ENCODE measurements around the gene EPS8.

The EPS8 gene

DNA sequence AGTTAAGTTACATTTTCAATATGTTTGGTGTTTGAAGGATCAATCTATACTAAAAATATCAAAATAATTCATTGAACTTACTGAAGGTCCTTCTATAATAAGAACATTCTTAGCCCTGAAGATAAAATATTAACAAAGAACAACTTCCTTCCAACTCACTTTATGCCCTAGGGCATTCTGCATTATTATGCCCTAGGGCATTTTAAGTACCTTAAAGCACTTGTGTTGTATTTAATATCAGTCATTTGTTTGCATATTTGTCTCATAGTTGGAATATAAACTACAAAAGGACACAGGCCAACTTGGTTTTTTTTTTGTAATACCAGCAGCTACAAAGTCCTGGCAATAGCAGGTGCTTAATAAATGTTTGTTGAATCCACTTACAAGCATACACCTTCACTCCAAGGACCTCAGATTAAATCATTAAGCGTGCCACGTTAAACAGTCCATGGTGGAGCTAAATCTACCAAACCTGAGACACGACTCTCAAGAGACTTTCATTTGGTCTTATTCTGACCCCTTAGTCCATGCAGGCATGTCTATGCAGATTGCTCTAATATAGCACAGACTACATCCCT lies 50.7 kb downstream of the EPS8 start:
- no peak for TF ChIP-seq JUND (IDR thresholded peaks at IDR 0.05; ENCODE audit: low read depth)
- in situ Hi-C loops (cut with HindIII; ENCODE audit: low pct_unique_long_range_greater_than_20kb, low sequenced_read_pairs): no loop called here
- no peak for DNase-seq (ENCODE audit: low read depth in 1 of 2, low spot score in 1 of 2)

- no peak for DNase-seq (ENCODE audit: low read depth in 1 of 2, low spot score in 1 of 2)
- in situ Hi-C loops (cut with HindIII; ENCODE audit: low pct_unique_long_range_greater_than_20kb, low sequenced_read_pairs): no loop called here
These were observed 53.2 kb downstream of the EPS8 start for GRCh38 chr12:15735837-15736615.

GRCh38 chr12:15733136-15733535 lies 56.1 kb downstream of the EPS8 start:
- DNase-seq (ENCODE audit: low read depth in 1 of 2, low spot score in 1 of 2): no peak
- in situ Hi-C loops (cut with HindIII; ENCODE audit: low pct_unique_long_range_greater_than_20kb, low sequenced_read_pairs): no loop called here
- TF ChIP-seq JUND (IDR thresholded peaks at IDR 0.05; ENCODE audit: low read depth): no peak

More at GRCh38 chr12:15735837-15736615, 53.2 kb downstream of the EPS8 start:
- no peak for TF ChIP-seq JUND (IDR thresholded peaks at IDR 0.05; ENCODE audit: low read depth)

GRCh38 chr12:15732341-15733061 lies 56.7 kb downstream of the EPS8 start:
- in situ Hi-C loops (cut with HindIII; ENCODE audit: low pct_unique_long_range_greater_than_20kb, low sequenced_read_pairs): no loop called here
- no peak for TF ChIP-seq JUND (IDR thresholded peaks at IDR 0.05; ENCODE audit: low read depth)
- no peak for DNase-seq (ENCODE audit: low read depth in 1 of 2, low spot score in 1 of 2)

DNA sequence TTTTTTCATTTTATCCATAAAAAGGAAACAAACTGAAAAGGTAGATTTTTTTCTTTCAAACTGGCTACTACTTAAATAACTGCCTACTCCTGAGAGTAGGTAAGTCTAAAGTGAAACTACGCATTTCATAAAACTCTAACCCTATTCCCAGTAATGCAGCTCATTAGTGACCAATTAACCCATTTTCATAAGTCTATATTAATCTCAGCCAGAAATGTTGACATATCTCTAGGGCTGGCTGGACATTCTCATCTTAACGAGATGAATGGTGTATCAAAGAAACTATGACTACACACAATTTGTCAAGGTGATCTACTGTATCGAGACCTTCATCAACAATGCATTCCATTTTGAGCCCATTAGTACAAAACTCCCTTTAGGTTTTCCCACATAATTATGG lies 57.2 kb downstream of the EPS8 start:
- no peak for DNase-seq (ENCODE audit: low read depth in 1 of 2, low spot score in 1 of 2)
- no peak for TF ChIP-seq JUND (IDR thresholded peaks at IDR 0.05; ENCODE audit: low read depth)
- in situ Hi-C loops (cut with HindIII; ENCODE audit: low pct_unique_long_range_greater_than_20kb, low sequenced_read_pairs): no loop called here

DNA sequence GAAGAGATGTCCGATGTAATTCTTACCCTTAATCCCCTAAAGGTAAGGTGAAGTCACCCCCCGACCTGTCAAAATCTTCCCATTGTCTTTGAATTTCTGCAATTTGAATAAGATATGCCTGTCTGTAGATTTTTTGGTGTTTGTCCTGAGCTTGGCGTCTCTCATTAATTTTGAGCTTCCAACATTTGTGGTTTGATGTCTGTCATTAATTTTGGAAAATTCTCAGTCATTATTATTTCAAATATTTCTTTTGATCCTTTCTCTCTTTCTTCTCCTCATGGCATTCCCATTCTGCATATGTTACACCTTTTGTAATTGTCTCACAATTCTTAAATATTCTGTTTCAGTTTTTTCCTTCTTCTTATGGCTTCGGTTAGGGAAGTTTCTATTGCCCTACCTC lies 60.1 kb downstream of the EPS8 start:
- DNase-seq (ENCODE audit: low read depth in 1 of 2, low spot score in 1 of 2): no peak
- no peak for TF ChIP-seq JUND (IDR thresholded peaks at IDR 0.05; ENCODE audit: low read depth)
- in situ Hi-C loops (cut with HindIII; ENCODE audit: low pct_unique_long_range_greater_than_20kb, low sequenced_read_pairs): no loop called here

DNA sequence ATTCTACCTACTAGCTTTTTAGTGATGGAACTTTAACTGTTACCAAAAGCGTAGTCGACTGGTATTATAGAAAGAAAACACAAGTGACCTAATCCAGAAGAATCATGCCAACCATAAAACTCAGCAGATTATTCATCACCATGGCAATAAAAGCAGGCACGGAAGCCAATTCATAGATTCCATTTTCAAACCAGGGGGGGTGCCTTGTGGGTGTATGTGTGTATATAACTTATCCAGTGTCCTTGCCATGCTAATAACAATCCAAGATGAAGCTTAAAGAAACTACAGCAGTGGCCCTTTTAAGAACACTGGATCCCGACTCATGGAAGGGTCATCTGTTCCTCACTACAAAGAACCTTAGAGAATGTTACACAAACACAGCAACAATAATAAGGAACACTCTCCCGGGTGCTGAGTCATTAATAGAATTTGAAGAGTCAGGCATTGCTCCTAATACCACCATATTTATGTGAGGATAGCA lies 61.0 kb downstream of the EPS8 start:
- DNase-seq (ENCODE audit: low read depth in 1 of 2, low spot score in 1 of 2): no peak
- in situ Hi-C loops (cut with HindIII; ENCODE audit: low pct_unique_long_range_greater_than_20kb, low sequenced_read_pairs): no loop called here
- TF ChIP-seq JUND (IDR thresholded peaks at IDR 0.05; ENCODE audit: low read depth): no peak

- DNase-seq (ENCODE audit: low read depth in 1 of 2, low spot score in 1 of 2): no peak
- in situ Hi-C loops (cut with HindIII; ENCODE audit: low pct_unique_long_range_greater_than_20kb, low sequenced_read_pairs): no loop called here
- TF ChIP-seq JUND (IDR thresholded peaks at IDR 0.05; ENCODE audit: low read depth): no peak
These were observed 62.4 kb downstream of the EPS8 start for GRCh38 chr12:15726878-15727150.

DNA sequence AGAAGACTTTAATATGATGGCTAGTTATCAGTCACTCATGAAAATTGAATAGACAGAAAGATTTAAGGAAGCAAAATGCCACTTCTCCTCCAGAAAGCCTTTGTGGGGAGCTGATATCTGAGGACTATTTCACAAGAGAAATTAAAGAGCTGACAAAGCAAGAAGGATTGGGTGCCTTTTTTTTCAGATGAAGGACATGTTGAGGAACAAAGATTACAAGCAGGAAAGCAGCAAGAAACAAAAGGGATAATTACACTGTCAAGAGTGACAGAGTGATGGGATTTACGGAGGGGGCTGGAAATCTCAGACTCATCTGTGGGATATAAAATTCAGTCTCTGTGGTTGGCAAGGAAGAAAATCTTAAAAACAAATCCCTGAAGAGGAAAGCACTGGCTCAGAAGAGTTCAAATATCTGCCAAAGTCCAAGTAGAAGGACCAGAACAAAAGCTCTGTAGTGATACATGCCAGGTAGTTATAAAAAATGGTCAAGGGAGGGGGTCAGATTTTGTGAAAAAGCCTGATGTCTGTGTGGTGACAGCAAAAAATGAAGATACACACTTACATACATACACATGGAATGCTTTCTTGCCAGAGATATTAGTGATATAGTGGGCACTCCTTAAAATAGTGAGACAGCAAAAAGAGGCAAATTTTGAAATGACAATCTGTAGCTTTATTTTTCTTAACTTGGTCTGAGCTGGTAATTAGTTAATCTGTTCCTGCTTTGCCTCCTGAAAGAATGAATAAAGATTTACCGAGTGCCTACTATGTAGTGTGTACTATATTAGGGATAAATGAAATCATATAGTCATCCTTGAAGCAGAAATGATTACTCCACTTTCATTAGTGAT lies 62.9 kb downstream of the EPS8 start:
- no peak for DNase-seq (ENCODE audit: low read depth in 1 of 2, low spot score in 1 of 2)
- in situ Hi-C loops (cut with HindIII; ENCODE audit: low pct_unique_long_range_greater_than_20kb, low sequenced_read_pairs): no loop called here
- TF ChIP-seq JUND (IDR thresholded peaks at IDR 0.05; ENCODE audit: low read depth): no peak

DNA sequence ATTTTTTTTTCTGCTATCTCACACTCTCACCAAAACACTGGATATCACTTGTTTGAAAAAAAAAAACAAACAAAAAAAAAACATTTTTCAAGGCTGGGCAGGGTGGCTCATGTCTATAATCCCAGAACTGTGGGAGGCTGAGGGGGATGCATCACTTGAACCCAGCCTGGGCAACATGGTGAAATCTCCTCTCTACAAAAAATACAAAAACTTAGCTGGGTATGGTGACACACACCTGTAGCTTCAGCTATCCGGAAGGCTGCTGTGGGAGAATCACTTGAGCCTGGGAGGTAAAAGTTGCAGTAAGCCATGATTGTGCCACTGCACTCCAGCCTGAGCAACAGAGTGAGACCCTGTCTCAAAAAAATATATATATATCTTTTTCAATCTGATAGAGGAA lies 66.2 kb downstream of the EPS8 start:
- no peak for DNase-seq (ENCODE audit: low read depth in 1 of 2, low spot score in 1 of 2)
- in situ Hi-C loops (cut with HindIII; ENCODE audit: low pct_unique_long_range_greater_than_20kb, low sequenced_read_pairs): no loop called here

GRCh38 chr12:15721316-15722115 lies 67.7 kb downstream of the EPS8 start:
- DNase-seq (ENCODE audit: low read depth in 1 of 2, low spot score in 1 of 2): no peak
- in situ Hi-C loops (cut with HindIII; ENCODE audit: low pct_unique_long_range_greater_than_20kb, low sequenced_read_pairs): no loop called here
- TF ChIP-seq JUND (IDR thresholded peaks at IDR 0.05; ENCODE audit: low read depth): no peak

More for the DNA sequence above, 66.2 kb downstream of the EPS8 start:
- TF ChIP-seq JUND (IDR thresholded peaks at IDR 0.05; ENCODE audit: low read depth): no peak

DNA sequence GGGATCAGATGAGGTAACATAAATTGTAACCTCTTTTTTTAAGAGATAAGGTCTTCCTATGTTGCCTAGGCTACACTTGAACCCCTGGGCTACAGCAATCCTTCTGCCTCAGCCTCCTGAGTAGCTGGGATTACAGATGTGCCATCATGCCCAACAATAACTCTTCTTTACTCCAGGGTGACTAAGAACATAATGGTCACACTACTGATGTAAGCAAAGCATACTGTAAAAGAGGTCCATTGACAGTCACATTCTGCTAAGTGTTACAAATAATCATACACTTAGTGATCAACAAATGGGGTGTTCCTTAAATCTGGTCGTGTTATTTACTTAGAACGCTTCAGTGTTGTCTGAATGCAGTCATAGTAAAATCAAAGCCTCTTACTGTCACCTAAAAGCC lies 68.9 kb downstream of the EPS8 start:
- DNase-seq (ENCODE audit: low read depth in 1 of 2, low spot score in 1 of 2): no peak
- in situ Hi-C loops (cut with HindIII; ENCODE audit: low pct_unique_long_range_greater_than_20kb, low sequenced_read_pairs): no loop called here
- TF ChIP-seq JUND (IDR thresholded peaks at IDR 0.05; ENCODE audit: low read depth): no peak

Data from T47D (cell line).